OCI-LY3 (cell line): ENCODE data around the gene CTPS2.
"Not testable (repeated sequence)": the region's sequence is repeated elsewhere in the genome, so short reads cannot be mapped to it uniquely, and the experiment has no call there.

ENCODE experiments used
- H2AFZ ChIP-seq: fragments of 200-600, 300-600 bp; shearing (Covaris generic); 2 replicates; pipeline ENCODE4 v1.6.0; 2014; ENCODE audit warnings: antibody characterized with exemption, low read depth, low read length
- H3K27ac ChIP-seq: fragments of 200-600, 300-600 bp; sonication (generic); 2 replicates; pipeline ENCODE4 v1.5.1; 2014; ENCODE audit warnings: mild to moderate bottlenecking, low read length, moderate library complexity, mixed read lengths
- H3K27me3 ChIP-seq: fragments of 200-600, 300-600 bp; sonication (generic); 2 replicates; pipeline ENCODE4 v1.6.1; 2014; ENCODE audit warnings: low read depth, low read length, mixed read lengths
- H3K36me3 ChIP-seq: fragments of 200-600, 300-600 bp; sonication (generic); replicated peaks from 2 replicates; pipeline ENCODE3; 2014; ENCODE audit warnings: low read depth, low read length, mixed read lengths
- H3K4me1 ChIP-seq: fragments of 300-600, 200-600 bp; sonication (generic); 2 replicates; pipeline ENCODE4 v1.6.1; 2014; ENCODE audit warnings: low read length, mixed read lengths
- H3K4me2 ChIP-seq: fragments of 200-600, 300-600 bp; sonication (generic); 2 replicates; pipeline ENCODE4 v1.6.1; 2014; ENCODE audit warnings: low read length, mixed read lengths
- H3K4me3 ChIP-seq: fragments of 300-600, 200-600 bp; sonication (generic); 2 replicates; pipeline ENCODE4 v1.5.1; 2014; ENCODE audit warnings: antibody characterized with exemption, mild to moderate bottlenecking, low read length, moderate library complexity
- H3K79me2 ChIP-seq: fragments of 300-600, 200-600 bp; shearing (Covaris generic); 2 replicates; pipeline ENCODE4 v1.6.1; 2014; ENCODE audit warnings: mild to moderate bottlenecking, low read length, mixed read lengths
- H3K9ac ChIP-seq: fragments of 300-600, 200-600 bp; shearing (Covaris generic); 2 replicates; pipeline ENCODE4 v1.6.0; 2014; ENCODE audit warnings: mild to moderate bottlenecking, low read length, moderate library complexity
- H3K9me3 ChIP-seq: fragments of 200-600, 300-600 bp; shearing (Covaris generic); 2 replicates; pipeline ENCODE4 v1.6.1; 2014; ENCODE audit warnings: low read length, mixed read lengths; ENCODE audit not compliant: insufficient read depth
- H4K20me1 ChIP-seq: fragments of 200-600, 300-600 bp; sonication (generic); 2 replicates; pipeline ENCODE4 v1.6.1; 2016; ENCODE audit warnings: low read length, mixed read lengths; ENCODE audit not compliant: insufficient read depth
- EZH2phosphoT487 ChIP-seq: fragments of 200-600 bp; shearing (Covaris generic); IDR thresholded peaks from 2 replicates; pipeline ENCODE4 v1.6.1; 2018; ENCODE audit warnings: antibody characterized with exemption, mixed run types, low read depth
- TF ChIP-seq, protein P1 (sequence below): fragments of 200-600, 300-600 bp; sonication (generic); IDR thresholded peaks from 2 replicates; pipeline ENCODE4 v1.5.1; 2014; ENCODE audit warnings: antibody characterized with exemption, low read length, low read depth

CTPS2 gene

DNA sequence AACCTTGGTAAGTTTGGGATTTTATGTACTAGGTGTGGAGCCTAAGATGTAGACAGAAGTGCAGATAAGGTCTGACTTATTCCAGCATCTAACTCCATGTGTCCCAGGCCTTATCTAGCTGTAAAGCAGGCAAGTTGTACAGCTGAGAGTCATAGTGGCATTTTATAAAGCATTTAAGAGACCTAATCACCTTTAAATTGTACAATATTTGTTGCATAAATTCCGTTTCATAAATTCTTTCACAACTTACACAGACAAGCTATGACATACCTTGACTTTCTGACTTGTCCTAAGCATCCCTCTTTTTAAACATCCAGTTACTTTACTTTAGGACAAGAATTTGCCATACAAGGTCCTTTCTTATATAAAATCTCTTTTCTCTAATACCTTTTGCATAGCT, 18.0 kb upstream of the CTPS2 start:
- H3K79me2 ChIP-seq = peaks cover 10% of the 10 kb centered on the region; the same call in 1 of the 2 replicates
- no peaks in the 10 kb centered on the region for H3K36me3 ChIP-seq
- H3K27ac ChIP-seq = no peak overlapping the region
- H3K9ac ChIP-seq = no peak overlapping the region
- H3K4me1 ChIP-seq = peaks cover 3% of the 10 kb centered on the region; the same call in 1 of the 2 replicates
- H4K20me1 ChIP-seq = no peaks in the 10 kb centered on the region
- TF ChIP-seq, protein P1, sequence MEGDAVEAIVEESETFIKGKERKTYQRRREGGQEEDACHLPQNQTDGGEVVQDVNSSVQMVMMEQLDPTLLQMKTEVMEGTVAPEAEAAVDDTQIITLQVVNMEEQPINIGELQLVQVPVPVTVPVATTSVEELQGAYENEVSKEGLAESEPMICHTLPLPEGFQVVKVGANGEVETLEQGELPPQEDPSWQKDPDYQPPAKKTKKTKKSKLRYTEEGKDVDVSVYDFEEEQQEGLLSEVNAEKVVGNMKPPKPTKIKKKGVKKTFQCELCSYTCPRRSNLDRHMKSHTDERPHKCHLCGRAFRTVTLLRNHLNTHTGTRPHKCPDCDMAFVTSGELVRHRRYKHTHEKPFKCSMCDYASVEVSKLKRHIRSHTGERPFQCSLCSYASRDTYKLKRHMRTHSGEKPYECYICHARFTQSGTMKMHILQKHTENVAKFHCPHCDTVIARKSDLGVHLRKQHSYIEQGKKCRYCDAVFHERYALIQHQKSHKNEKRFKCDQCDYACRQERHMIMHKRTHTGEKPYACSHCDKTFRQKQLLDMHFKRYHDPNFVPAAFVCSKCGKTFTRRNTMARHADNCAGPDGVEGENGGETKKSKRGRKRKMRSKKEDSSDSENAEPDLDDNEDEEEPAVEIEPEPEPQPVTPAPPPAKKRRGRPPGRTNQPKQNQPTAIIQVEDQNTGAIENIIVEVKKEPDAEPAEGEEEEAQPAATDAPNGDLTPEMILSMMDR = no peak
- no peak for TF ChIP-seq EZH2phosphoT487
- no peaks in the 10 kb centered on the region for H3K27me3 ChIP-seq
- no peak overlapping the region for H3K4me3 ChIP-seq
- no peaks in the 10 kb centered on the region for H3K9me3 ChIP-seq
- no peak overlapping the region for H3K4me2 ChIP-seq
- H2AFZ ChIP-seq = no peak overlapping the region

DNA sequence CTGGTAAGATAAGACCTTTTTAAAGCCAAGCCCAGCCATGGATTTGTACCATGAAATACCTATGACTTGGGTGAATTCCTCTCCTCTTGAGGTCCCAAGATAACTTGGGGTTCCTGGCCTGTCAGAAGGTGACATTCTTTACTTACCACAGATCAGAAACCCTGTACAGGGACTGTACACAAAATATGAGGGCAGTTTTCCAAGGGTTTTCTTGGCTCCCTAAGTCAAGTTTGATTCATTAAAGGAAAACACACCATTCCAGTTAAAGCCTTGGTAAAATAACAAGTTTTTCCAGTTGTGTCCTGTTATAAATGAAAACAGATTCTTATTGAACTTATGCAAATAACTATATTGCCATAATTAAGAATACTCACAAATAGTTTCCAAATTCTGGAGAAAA, 15.2 kb upstream of the CTPS2 start:
- H3K9me3 ChIP-seq = no peaks in the 10 kb centered on the region
- TF ChIP-seq, protein P1 = no peak
- no peak for TF ChIP-seq EZH2phosphoT487
- H3K36me3 ChIP-seq = no peaks in the 10 kb centered on the region
- H3K27me3 ChIP-seq = no peaks in the 10 kb centered on the region
- no peak overlapping the region for H3K4me2 ChIP-seq
- no peak overlapping the region for H2AFZ ChIP-seq
- peaks cover 4% of the 10 kb centered on the region; the same call in 1 of the 2 replicates for H3K4me1 ChIP-seq
- no peak overlapping the region for H3K27ac ChIP-seq
- H3K79me2 ChIP-seq = peaks cover 31% of the 10 kb centered on the region
- no peaks in the 10 kb centered on the region; the same call in 1 of the 2 replicates for H4K20me1 ChIP-seq
- H3K9ac ChIP-seq = no peak overlapping the region
- H3K4me3 ChIP-seq = no peak overlapping the region

DNA sequence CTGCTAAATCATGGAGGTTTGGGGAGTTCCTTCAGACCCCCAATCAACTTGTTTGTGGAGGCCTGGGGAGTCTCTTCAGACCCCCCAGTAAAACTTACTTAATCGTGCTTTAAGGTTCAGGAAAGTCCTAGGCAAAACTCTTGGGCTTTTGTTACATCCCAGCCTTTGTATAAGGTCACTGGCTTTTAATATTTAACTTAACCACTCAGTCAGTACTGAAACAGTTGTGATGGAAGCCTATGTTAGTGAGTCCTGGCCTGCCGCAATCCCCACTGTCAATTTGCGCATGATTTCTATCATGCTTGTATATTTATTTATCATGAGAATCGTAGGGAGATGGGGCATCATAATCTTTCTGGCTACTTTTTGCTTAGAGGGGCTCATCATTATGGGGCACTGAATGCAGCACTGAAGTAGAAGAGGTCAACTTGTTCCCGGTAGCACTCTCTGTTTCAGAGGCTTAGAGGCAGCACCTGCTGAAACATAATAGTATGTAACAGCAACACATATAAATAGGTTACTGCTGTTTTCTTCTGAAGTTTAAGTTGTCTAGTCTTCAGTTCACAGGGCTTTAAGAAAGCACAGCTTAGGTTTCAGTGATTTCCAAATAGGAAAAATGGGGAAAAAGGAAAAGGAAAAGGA, 14.0 kb upstream of the CTPS2 start:
- H4K20me1 ChIP-seq = not testable (repeated sequence)
- peaks cover 43% of the 10 kb centered on the region for H3K79me2 ChIP-seq

DNA sequence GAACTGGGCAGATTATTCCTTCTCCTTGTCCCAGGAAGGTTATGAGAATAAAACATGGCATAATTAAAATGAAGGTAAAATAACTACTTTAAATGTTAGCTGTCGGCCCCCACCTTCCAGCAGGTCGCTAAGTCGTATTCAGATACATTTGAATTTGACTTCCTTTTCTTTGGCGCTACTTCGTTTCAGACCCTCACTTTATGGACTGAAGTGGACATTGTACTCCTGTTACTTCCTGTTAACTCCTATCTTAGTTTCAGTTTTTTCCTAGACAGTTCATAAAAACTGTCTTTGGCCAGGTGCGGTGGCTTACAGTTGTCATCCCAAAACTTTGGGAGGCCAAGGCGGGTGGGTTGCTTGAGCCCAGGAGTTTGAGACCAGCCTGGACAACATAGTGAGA, 12.6 kb upstream of the CTPS2 start:
- peaks cover 7% of the 10 kb centered on the region for H3K4me1 ChIP-seq
- H3K4me3 ChIP-seq = no peak overlapping the region
- no peaks in the 10 kb centered on the region; the same call in 1 of the 2 replicates for H4K20me1 ChIP-seq
- no peaks in the 10 kb centered on the region for H3K27me3 ChIP-seq
- H3K4me2 ChIP-seq = no peak overlapping the region
- H3K36me3 ChIP-seq = no peaks in the 10 kb centered on the region
- H3K27ac ChIP-seq = no peak overlapping the region
- no peak for TF ChIP-seq EZH2phosphoT487
- TF ChIP-seq, protein P1 = no peak
- no peak overlapping the region for H3K9ac ChIP-seq
- peaks cover 57% of the 10 kb centered on the region for H3K79me2 ChIP-seq
- H2AFZ ChIP-seq = no peak overlapping the region
- H3K9me3 ChIP-seq = no peaks in the 10 kb centered on the region

More for the DNA sequence above, 14.0 kb upstream of the CTPS2 start:
- H2AFZ ChIP-seq, H3K27ac ChIP-seq, H3K27me3 ChIP-seq, H3K9me3 ChIP-seq, H3K4me2 ChIP-seq, H3K4me3 ChIP-seq, H3K9ac ChIP-seq, H3K36me3 ChIP-seq, H3K4me1 ChIP-seq: not testable (repeated sequence)
